Vagina (tissue), 2 donors: ENCODE data around the gene ANKRD18A.

Experiments
- POLR2A ChIP-seq, 2 donors: fragments of 450-650 bp; IDR thresholded peaks; one replicate each; pipeline ENCODE4 v1.6.1; 2017; ENCODE audit warnings: antibody characterized with exemption in 2 of 2, mild to moderate bottlenecking in 2 of 2, moderate library complexity in 2 of 2
- TF ChIP-seq, protein P1 (sequence below), 3 experiments: fragments of 450-650 bp in 2 of 3; fragments of 200-600 bp in 1 of 3; sonication (generic) in 1 of 3; IDR thresholded peaks; one replicate each; pipeline ENCODE4 v1.5.1; 2017 to 2019; ENCODE audit warnings: antibody characterized with exemption in 3 of 3, mild to moderate bottlenecking in 2 of 3, moderate library complexity in 2 of 3

- TF ChIP-seq, protein P1, sequence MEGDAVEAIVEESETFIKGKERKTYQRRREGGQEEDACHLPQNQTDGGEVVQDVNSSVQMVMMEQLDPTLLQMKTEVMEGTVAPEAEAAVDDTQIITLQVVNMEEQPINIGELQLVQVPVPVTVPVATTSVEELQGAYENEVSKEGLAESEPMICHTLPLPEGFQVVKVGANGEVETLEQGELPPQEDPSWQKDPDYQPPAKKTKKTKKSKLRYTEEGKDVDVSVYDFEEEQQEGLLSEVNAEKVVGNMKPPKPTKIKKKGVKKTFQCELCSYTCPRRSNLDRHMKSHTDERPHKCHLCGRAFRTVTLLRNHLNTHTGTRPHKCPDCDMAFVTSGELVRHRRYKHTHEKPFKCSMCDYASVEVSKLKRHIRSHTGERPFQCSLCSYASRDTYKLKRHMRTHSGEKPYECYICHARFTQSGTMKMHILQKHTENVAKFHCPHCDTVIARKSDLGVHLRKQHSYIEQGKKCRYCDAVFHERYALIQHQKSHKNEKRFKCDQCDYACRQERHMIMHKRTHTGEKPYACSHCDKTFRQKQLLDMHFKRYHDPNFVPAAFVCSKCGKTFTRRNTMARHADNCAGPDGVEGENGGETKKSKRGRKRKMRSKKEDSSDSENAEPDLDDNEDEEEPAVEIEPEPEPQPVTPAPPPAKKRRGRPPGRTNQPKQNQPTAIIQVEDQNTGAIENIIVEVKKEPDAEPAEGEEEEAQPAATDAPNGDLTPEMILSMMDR (IDR thresholded peaks at IDR 0.05) = no peak
- TF ChIP-seq POLR2A (IDR thresholded peaks at IDR 0.05) = no peak
Measured at GRCh38 chr9:38644601-38645000, 24.2 kb upstream of the ANKRD18A start.
